ENCODE measurements around the gene TRAP1.
"Not testable (repeated sequence)": the region's sequence is repeated elsewhere in the genome, so short reads cannot be mapped to it uniquely, and the experiment has no call there.

Gene TRAP1

GRCh38 chr16:3735541-3735940 is 18.2 kb upstream of the TRAP1 start:
- no peak for DNase-seq

- DNase-seq, result no peak
Observed at GRCh38 chr16:3734758-3735221, 17.5 kb upstream of the TRAP1 start.

- DNase-seq, result no peak
Observed at GRCh38 chr16:3734084-3734757, 16.9 kb upstream of the TRAP1 start.

GRCh38 chr16:3732171-3732570 is 14.8 kb upstream of the TRAP1 start:
- no peak for DNase-seq

GRCh38 chr16:3731126-3731935 is 14.0 kb upstream of the TRAP1 start:
- DNase-seq, result no peak

GRCh38 chr16:3730161-3731125 is 13.1 kb upstream of the TRAP1 start:
- no peak for DNase-seq

GRCh38 chr16:3729161-3730112 is 12.1 kb upstream of the TRAP1 start:
- DNase-seq, result no peak

GRCh38 chr16:3728424-3729160 is 11.3 kb upstream of the TRAP1 start:
- no peak for DNase-seq

- DNase-seq, result no peak
Observed at GRCh38 chr16:3727806-3728381, 10.6 kb upstream of the TRAP1 start.

GRCh38 chr16:3726021-3726687 is 8.8 kb upstream of the TRAP1 start:
- DNase-seq, result no peak

- DNase-seq, result no peak
Observed at GRCh38 chr16:3725276-3725675, 8.0 kb upstream of the TRAP1 start.

GRCh38 chr16:3722508-3722907 is 5.2 kb upstream of the TRAP1 start:
- no peak for DNase-seq

- no peak for DNase-seq
Observed at GRCh38 chr16:3720418-3720817, 3.1 kb upstream of the TRAP1 start.

- DNase-seq, result no peak
Observed at GRCh38 chr16:3718628-3719027, 1.3 kb upstream of the TRAP1 start.

- no peak for DNase-seq
Observed at GRCh38 chr16:3718019-3718391, 681 bp upstream of the TRAP1 start.

- peak; percentile 20 for DNase-seq
Observed at GRCh38 chr16:3716831-3717234, 491 bp downstream of the TRAP1 start.

- DNase-seq, result no peak
Observed at GRCh38 chr16:3715430-3715829, 1.9 kb downstream of the TRAP1 start.

- not testable (repeated sequence) for DNase-seq
Observed at GRCh38 chr16:3714378-3714777, 2.9 kb downstream of the TRAP1 start.

GRCh38 chr16:3713587-3714242 is 3.6 kb downstream of the TRAP1 start:
- no peak for DNase-seq

GRCh38 chr16:3712861-3713372 is 4.4 kb downstream of the TRAP1 start:
- no peak for DNase-seq

Data from NCI-H1436 (cell line).